Measurements from ENCODE around the gene PLEKHG1.

Gene PLEKHG1

GRCh38 chr6:150599199-150600009, at the start of gene PLEKHG1:
TSS of gene PLEKHG1 (plus strand) at chr6:150599885. CDS start at chr6:150733682, 133,797 bp downstream.
- peak in 1 of 2 donors; percentile 29 for DNase-seq (ENCODE audit: low read depth in 2 of 2)

GRCh38 chr6:150550244-150550643, 49.4 kb upstream of the PLEKHG1 start:
- no peak for DNase-seq (ENCODE audit: low read depth in 2 of 2)

DNA sequence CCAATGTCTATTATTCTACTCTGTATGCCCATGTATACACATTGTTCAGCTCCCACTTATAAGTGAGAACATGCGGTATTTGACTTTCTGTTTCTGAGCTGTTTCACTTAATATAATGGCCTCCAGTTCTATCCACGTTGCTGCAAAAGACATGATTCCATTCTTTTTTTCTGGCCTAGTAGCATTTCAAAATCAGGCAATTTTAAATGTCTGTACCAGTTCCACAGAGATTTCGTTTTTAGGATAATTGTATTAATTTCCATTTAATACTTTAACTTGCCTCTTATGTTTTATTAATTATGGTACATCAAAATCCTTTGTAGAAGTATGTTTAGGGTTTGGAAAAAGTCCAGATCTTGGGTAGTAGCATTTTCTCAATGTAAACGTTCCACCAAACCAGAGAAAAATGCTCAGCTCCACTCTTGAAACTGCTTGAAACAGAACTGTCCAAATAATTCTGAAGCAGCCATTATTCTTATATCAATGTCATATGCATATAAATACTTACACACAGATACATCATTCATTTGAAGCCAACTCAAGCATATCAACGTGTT, 42.6 kb upstream of the PLEKHG1 start:
- no peak for DNase-seq (ENCODE audit: low read depth in 2 of 2)

GRCh38 chr6:150560004-150560883, 39.4 kb upstream of the PLEKHG1 start:
- DNase-seq (ENCODE audit: low read depth in 2 of 2): no peak

DNA sequence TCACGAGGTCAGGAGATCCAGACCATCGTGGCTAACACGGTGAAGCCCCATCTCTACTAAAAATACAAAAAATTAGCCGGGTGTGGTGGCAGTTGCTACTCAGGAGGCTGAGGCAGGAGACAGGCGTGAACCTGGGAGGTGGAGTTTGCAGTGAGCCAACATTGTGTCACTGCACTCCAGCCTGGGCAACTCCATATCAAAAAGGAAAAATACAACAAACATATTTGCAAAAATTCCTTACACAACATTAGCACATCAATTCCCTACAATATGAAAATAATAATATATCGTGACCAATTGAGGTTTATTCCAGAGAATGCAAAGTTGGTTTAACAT, 38.8 kb upstream of the PLEKHG1 start:
- no peak for DNase-seq (ENCODE audit: low read depth in 2 of 2)

- DNase-seq (ENCODE audit: low read depth in 2 of 2): no peak
Measured at GRCh38 chr6:150565945-150566344, 33.7 kb upstream of the PLEKHG1 start.

DNA sequence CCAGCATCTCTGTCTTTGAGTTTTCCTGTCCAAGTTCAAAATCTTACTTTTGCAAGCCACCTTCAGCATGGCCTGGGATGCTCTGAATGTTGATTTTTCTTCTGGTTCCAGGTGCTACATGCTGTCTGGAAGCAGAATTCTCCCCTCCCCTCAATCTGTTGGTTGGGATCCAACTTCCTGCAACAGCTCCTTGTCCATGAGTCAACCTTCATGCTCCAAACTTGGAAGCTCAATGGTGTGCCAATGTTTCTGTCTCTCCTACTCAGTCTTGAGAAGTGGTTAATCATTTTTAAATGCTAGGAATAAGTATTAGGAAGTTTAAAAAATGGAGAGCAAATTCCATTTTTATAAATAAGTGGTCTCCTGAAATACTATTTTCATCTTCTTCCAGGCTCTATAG, 33.2 kb upstream of the PLEKHG1 start:
- no peak for DNase-seq (ENCODE audit: low read depth in 2 of 2)

GRCh38 chr6:150567380-150567779, 32.3 kb upstream of the PLEKHG1 start:
- no peak for DNase-seq (ENCODE audit: low read depth in 2 of 2)

DNA sequence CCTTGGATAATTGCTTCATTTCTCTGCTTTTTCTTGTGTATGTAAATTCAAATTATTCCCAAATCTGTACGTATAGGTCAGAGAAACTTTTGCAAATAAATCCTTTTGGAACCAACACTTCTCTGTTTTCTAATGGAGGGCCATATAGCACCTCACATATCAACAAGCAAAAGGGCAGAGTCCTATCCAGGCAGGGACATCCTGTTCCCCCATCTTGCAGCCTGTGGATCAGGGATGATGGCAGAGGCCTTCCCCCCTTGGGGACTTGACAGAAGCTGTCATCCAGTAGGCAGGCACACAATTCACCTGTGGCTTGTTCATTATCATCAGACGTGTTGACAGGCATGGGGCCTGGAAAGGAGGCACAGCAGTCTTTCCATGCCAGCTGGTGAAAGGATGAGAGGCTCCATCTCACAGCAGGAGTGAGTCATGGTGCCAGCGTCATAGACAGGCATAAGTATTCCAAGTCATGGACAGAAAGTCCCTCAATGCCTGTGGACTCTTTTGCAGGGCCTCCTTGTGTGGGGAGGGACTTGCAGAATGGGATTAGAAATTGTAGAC, 31.8 kb upstream of the PLEKHG1 start:
- no peak for DNase-seq (ENCODE audit: low read depth in 2 of 2)

GRCh38 chr6:150568560-150568959, 31.1 kb upstream of the PLEKHG1 start:
- no peak for DNase-seq (ENCODE audit: low read depth in 2 of 2)

DNA sequence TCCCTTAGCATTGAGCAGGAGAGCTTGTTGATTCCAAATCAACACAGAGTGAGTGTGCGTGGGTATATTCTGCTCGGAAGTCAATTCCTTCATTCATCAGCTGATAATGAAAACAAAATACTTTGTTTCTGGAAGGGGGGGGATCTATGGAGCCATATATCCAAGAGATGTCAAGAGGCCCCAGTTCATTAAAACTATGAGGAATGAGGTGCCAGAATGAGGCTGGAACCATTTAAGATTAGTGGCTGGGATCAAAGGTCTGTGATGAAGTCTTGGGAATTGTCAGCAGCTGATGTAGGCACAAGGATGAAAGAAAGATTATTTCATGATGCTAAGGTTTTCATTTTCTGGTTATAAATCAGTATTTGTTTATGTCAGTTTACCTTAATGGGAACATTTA, 30.5 kb upstream of the PLEKHG1 start:
- no peak for DNase-seq (ENCODE audit: low read depth in 2 of 2)

GRCh38 chr6:150573041-150573681, 26.5 kb upstream of the PLEKHG1 start:
- no peak for DNase-seq (ENCODE audit: low read depth in 2 of 2)

- DNase-seq (ENCODE audit: low read depth in 2 of 2): no peak
Measured at GRCh38 chr6:150575836-150576235, 23.8 kb upstream of the PLEKHG1 start.

- DNase-seq (ENCODE audit: low read depth in 2 of 2): no peak
Measured at GRCh38 chr6:150576651-150577226, 22.9 kb upstream of the PLEKHG1 start.

DNA sequence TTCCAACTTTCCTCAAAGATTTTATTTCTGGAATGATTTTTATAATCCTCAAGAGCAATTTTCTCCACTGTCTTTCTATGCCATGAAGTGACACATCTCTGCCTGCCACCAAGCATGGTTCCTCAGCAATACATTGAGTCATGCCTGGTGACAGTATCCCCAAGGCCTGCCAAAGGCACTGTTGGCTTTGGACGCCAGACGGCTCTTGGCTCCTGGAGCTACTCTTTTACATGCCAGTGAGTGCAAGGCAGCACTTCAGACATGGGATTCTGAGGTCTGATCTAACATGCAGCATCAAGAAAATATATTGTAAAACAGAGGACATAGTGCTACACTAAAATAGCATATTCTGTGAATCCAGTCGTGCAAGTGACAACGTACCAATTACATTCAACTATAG, 20.1 kb upstream of the PLEKHG1 start:
- no peak for DNase-seq (ENCODE audit: low read depth in 2 of 2)

DNA sequence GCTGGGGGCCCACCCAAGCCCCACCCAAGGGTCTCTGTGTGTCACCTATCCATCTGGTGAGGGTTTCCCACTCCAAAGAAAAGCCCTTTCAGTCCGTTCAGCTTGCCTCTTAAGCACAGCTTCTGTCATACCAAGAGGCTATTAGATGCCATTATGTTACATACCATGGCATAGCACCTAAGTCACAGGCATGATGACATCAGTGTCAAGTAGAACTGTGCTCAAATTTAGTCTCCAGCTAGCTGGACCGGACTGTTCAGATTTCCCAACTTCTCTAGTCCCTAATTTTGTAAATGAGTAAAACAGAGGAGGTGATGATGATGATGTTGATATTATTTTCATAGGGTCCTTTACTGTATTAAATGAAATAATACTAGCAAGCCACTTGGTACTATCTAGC, 19.2 kb upstream of the PLEKHG1 start:
- DNase-seq (ENCODE audit: low read depth in 2 of 2): no peak

GRCh38 chr6:150584065-150584464, 15.6 kb upstream of the PLEKHG1 start:
- no peak for DNase-seq (ENCODE audit: low read depth in 2 of 2)

GRCh38 chr6:150584596-150584995, 15.1 kb upstream of the PLEKHG1 start:
- no peak for DNase-seq (ENCODE audit: low read depth in 2 of 2)

DNA sequence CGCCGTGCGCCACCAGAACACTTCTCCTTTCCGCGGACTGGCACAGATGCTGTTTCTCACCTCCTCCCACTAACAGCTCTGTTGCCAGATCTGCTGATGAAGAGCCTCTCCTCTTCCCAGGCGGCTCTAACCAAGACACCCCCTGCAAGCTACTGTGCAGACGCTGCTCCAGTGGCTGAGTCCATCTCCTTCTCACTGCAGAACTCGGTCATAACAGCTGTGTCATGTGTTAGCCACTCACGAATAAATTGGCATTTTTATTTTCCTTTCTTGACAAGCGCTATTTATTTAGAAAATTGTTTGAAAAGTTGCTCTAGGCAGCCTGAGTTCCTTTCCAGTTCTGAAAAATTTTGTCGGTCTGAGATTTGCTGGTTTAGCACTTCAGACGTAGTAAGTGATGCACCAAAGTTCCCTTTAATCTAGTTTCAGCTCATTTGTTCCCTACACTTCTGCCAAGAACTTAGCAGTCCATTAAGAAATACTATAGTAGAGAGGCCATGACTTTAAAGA, 12.8 kb upstream of the PLEKHG1 start:
- DNase-seq (ENCODE audit: low read depth in 2 of 2): no peak

- DNase-seq (ENCODE audit: low read depth in 2 of 2): no peak
Measured at GRCh38 chr6:150587637-150588036, 12.0 kb upstream of the PLEKHG1 start.

- DNase-seq (ENCODE audit: low read depth in 2 of 2): no peak
Measured at GRCh38 chr6:150588888-150589499, 10.7 kb upstream of the PLEKHG1 start.
